ENCODE measurements around the gene CD69.

The CD69 gene

DNA sequence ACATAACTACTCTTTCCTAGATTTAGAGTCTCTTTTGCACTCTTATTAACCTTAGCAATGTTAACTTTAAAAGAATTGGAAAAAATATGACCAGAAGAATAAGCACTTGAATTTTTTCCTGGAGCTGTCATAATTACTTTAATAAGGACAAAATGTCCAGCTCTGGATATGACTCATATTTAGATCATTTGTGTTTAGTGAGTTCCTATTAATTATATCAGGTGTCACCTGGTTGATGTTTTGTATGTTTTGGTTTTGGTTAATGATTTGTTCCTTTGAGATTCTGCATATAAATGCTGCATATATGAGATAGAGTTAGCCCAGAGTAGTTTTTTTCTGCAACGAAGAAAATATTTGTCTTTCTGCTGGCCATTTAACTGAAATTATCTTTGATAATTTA, 32.9 kb downstream of the CD69 start:
- no peaks in the 10 kb centered on the region for H3K9me3 ChIP-seq (ENCODE audit: insufficient read depth, low read length)
- peaks cover 100% of the 10 kb centered on the region for H3K79me2 ChIP-seq (ENCODE audit: low read length)
- peak overlapping the region; percentile 93 for H3K4me3 ChIP-seq (ENCODE audit: low read length)
- peaks cover 67% of the 10 kb centered on the region for H3K36me3 ChIP-seq (replicated peaks; ENCODE audit: low read depth, low read length)
- TF ChIP-seq, protein P1, sequence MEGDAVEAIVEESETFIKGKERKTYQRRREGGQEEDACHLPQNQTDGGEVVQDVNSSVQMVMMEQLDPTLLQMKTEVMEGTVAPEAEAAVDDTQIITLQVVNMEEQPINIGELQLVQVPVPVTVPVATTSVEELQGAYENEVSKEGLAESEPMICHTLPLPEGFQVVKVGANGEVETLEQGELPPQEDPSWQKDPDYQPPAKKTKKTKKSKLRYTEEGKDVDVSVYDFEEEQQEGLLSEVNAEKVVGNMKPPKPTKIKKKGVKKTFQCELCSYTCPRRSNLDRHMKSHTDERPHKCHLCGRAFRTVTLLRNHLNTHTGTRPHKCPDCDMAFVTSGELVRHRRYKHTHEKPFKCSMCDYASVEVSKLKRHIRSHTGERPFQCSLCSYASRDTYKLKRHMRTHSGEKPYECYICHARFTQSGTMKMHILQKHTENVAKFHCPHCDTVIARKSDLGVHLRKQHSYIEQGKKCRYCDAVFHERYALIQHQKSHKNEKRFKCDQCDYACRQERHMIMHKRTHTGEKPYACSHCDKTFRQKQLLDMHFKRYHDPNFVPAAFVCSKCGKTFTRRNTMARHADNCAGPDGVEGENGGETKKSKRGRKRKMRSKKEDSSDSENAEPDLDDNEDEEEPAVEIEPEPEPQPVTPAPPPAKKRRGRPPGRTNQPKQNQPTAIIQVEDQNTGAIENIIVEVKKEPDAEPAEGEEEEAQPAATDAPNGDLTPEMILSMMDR (IDR thresholded peaks at IDR 0.05; ENCODE audit: low read depth, low read length), result no peak
- H3K4me1 ChIP-seq (ENCODE audit: low read length), result peaks cover 28% of the 10 kb centered on the region
- H2AFZ ChIP-seq (ENCODE audit: low read depth, low read length), result no peak overlapping the region
- peak overlapping the region; percentile 95 for H3K9ac ChIP-seq (ENCODE audit: low read length)
- no peaks in the 10 kb centered on the region for H3K27me3 ChIP-seq (ENCODE audit: low read depth, low read length)
- peak overlapping the region; percentile 95 for H3K4me2 ChIP-seq (ENCODE audit: low read length)
- peak overlapping the region; percentile 97 for H3K27ac ChIP-seq (ENCODE audit: low read length)
- H4K20me1 ChIP-seq (ENCODE audit: insufficient read depth, low read length), result peaks cover 22% of the 10 kb centered on the region; the same call in 1 of the 2 replicates

DNA sequence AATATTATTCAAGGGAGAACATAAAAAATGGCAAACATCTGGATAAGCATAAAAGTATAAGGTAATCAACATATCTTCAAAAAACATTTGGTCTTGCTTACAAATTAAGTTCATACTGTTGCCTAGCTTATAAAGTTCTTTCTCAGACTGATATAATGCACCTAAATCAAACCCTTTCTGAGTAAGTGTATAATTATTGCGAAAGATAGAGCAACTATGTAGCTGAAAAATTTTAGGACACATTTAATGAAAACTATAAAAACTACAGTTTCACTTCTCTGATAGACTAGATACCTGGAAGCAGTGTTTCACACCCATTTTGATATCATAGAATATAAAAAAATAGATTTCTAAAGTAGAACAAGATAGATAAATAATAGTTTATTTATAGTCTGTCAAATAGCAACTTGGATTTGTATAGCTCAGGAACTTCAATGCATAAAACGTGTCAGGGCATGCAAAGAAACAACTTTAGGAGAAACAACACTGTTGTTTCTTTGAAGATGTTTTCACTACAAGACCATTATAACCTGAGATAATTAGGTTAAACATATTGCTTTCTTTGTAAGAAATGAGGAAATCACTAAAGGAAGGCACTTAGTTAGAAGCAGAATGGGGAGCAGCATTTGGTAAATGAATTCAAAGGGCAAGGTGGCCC, 35.4 kb downstream of the CD69 start:
- H3K27me3 ChIP-seq (ENCODE audit: low read depth, low read length), result no peaks in the 10 kb centered on the region
- peak overlapping the region; percentile 95 for H3K9ac ChIP-seq (ENCODE audit: low read length)
- no peak overlapping the region for H2AFZ ChIP-seq (ENCODE audit: low read depth, low read length)
- peaks cover 100% of the 10 kb centered on the region for H3K79me2 ChIP-seq (ENCODE audit: low read length)
- H4K20me1 ChIP-seq (ENCODE audit: insufficient read depth, low read length), result peaks cover 40% of the 10 kb centered on the region; the same call in 1 of the 2 replicates
- TF ChIP-seq, protein P1 (IDR thresholded peaks at IDR 0.05; ENCODE audit: low read depth, low read length), result no peak
- TF ChIP-seq EZH2phosphoT487 (IDR thresholded peaks at IDR 0.05; ENCODE audit: low read depth), result no peak
- peak overlapping the region; percentile 93 for H3K4me3 ChIP-seq (ENCODE audit: low read length)
- peaks cover 78% of the 10 kb centered on the region for H3K36me3 ChIP-seq (replicated peaks; ENCODE audit: low read depth, low read length)
- peak overlapping the region; percentile 97 for H3K27ac ChIP-seq (ENCODE audit: low read length)
- no peaks in the 10 kb centered on the region for H3K9me3 ChIP-seq (ENCODE audit: insufficient read depth, low read length)
- peak overlapping the region; percentile 95 for H3K4me2 ChIP-seq (ENCODE audit: low read length)
- peaks cover 52% of the 10 kb centered on the region for H3K4me1 ChIP-seq (ENCODE audit: low read length)

DNA sequence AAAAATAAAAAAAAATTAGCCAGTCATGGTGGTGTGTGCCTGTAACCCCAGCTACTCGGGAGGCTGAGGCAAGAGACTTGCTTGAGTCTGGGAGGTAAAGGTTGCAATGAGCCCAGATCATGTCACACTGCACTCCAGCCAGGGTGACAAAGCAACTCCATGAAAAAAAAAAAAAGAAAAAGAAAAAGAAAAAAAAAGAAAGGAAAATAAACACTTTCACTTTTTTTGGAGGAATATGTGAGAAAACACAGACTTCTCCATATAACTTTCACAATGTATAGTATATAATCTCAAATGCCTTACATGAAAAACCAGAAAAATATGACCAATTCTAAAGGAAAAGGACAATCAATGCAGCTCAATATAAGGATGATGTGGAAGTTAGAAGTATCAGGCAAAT, 36.7 kb downstream of the CD69 start:
- Histone ChIP-seq H3K4me1 (ENCODE audit: low read length) (peaks cover 66% of the 10 kb centered on the region), H3K4me2 (ENCODE audit: low read length) (peak overlapping the region; percentile 95)

DNA sequence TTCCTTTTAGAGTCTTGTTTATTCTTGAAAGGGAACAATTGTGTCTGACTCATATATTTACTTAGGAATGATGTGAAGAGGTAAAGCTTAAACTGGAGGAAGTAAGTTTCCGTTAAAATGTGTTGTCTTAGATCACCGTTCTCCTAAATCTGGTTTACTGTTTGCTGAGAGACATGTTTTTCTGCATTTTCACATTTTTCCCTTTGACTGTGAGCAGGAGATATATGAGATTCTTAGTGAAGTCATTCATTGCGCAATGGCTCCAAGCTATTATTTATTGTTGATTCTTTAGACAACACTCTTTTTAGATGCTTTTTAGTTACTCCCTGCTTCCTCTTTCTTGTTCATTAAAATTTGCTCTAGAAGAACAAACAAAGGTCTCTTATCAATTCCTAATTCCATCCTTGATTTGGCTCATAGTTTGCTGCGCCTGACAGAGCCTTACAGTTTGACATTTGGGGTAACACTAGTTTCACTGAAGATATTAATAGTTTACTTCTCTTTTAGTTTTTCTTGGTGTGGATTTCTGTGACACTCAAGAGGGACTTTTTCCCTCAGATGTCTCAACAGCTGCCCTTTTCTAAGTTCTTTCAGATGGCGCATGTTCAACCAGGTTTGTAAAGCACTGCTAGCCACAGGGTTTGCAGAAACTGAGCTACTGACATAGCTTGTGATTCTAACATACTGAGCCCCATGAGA, 39.2 kb downstream of the CD69 start:
- H3K9me3 ChIP-seq (ENCODE audit: insufficient read depth, low read length), result no peaks in the 10 kb centered on the region
- peak overlapping the region; percentile 97 for H3K27ac ChIP-seq (ENCODE audit: low read length)
- peaks cover 68% of the 10 kb centered on the region for H3K36me3 ChIP-seq (replicated peaks; ENCODE audit: low read depth, low read length)
- peak overlapping the region; percentile 95 for H3K9ac ChIP-seq (ENCODE audit: low read length)
- H3K4me2 ChIP-seq (ENCODE audit: low read length), result peak overlapping the region; percentile 95
- TF ChIP-seq, protein P1 (IDR thresholded peaks at IDR 0.05; ENCODE audit: low read depth, low read length), result no peak
- TF ChIP-seq EZH2phosphoT487 (IDR thresholded peaks at IDR 0.05; ENCODE audit: low read depth), result no peak
- peaks cover 98% of the 10 kb centered on the region for H3K79me2 ChIP-seq (ENCODE audit: low read length)
- H2AFZ ChIP-seq (ENCODE audit: low read depth, low read length), result no peak overlapping the region
- H4K20me1 ChIP-seq (ENCODE audit: insufficient read depth, low read length), result peaks cover 46% of the 10 kb centered on the region; the same call in 1 of the 2 replicates
- peak overlapping the region; percentile 93 for H3K4me3 ChIP-seq (ENCODE audit: low read length)
- no peaks in the 10 kb centered on the region for H3K27me3 ChIP-seq (ENCODE audit: low read depth, low read length)
- H3K4me1 ChIP-seq (ENCODE audit: low read length), result peaks cover 90% of the 10 kb centered on the region

More for the DNA sequence above, 36.7 kb downstream of the CD69 start:
- H3K27me3 ChIP-seq (ENCODE audit: low read depth, low read length), result no peaks in the 10 kb centered on the region
- H3K4me3 ChIP-seq (ENCODE audit: low read length), result peak overlapping the region; percentile 93
- H3K9me3 ChIP-seq (ENCODE audit: insufficient read depth, low read length), result no peaks in the 10 kb centered on the region
- no peak overlapping the region for H2AFZ ChIP-seq (ENCODE audit: low read depth, low read length)
- peak overlapping the region; percentile 97 for H3K27ac ChIP-seq (ENCODE audit: low read length)
- TF ChIP-seq, protein P1 (IDR thresholded peaks at IDR 0.05; ENCODE audit: low read depth, low read length), result no peak
- no peak for TF ChIP-seq EZH2phosphoT487 (IDR thresholded peaks at IDR 0.05; ENCODE audit: low read depth)
- peaks cover 74% of the 10 kb centered on the region for H3K36me3 ChIP-seq (replicated peaks; ENCODE audit: low read depth, low read length)
- peaks cover 46% of the 10 kb centered on the region; the same call in 1 of the 2 replicates for H4K20me1 ChIP-seq (ENCODE audit: insufficient read depth, low read length)
- H3K79me2 ChIP-seq (ENCODE audit: low read length), result peaks cover 100% of the 10 kb centered on the region
- peak overlapping the region; percentile 95 for H3K9ac ChIP-seq (ENCODE audit: low read length)

All from OCI-LY3 (cell line).